Iris pigment epithelial cell (primary cell): ENCODE results near the gene TMCC1.
"Not testable (repeated sequence)": the region's sequence is repeated elsewhere in the genome, so short reads cannot be mapped to it uniquely, and the experiment has no call there.

Source experiments
- DNase-seq: peaks from one replicate; pipeline ENCODE4 v3.0.0-alpha.2; 2011; ENCODE audit warnings: low read depth

The TMCC1 gene

GRCh38 chr3:129835198-129835597 lies 58.3 kb downstream of the TMCC1 start:
- no peak for DNase-seq

DNA sequence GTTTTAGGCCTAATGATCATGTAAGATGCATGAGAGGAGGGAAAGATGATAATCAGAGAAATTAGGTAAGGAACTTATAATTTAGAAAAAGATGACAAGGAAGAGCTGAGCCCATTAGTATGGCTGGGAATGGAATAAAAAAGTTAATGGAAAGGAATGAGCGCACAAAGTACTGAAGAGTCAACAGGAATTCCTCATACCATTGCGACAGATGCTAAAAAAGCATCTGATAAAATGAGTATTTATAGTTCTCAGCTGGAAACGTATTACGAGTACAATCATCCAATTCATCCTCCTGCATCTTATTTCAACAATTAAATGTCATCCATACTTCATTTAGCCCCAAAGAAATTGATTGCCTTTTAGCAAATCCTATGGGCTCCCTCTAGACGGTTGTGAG lies 58.9 kb downstream of the TMCC1 start:
- DNase-seq, result no peak

GRCh38 chr3:129831942-129832341 lies 61.6 kb downstream of the TMCC1 start:
- DNase-seq, result not testable (repeated sequence)

DNA sequence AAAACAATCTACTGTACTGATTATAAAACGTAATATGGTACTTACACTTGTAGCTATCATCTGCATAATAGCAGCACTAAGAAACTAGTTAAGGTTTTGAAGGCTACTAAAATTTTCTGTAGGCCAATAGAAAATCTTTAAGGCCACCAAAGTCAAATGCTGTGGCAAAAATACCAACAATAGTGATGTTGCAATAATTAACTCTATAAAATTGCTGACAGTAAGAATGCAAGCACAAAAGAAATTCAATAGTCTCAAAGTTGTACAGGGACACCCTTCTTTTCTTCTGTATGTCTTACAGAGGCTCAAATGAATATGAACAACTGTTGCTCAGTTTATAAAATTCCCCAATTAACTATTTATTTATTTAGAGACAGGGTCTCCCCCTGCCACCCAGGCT lies 62.0 kb downstream of the TMCC1 start:
- no peak for DNase-seq

DNA sequence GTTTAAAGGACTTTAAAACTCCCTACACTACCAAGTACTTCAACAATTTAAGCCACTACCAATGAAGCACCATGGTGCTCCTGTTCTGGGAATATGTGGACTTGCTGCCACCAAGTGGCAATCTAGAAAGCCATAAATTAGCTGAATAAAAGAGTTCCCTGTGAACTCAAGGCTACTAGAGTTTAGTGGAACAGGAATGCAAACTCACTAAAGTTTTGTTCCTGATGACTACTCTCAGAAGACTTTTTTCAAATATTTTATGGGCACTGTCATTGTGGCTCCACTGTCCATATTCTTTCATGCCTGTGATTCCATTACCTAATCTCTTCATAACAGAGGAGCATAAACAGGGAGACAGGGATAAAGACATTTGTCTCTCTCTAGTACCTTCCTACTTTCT lies 63.9 kb downstream of the TMCC1 start:
- peak; percentile 93 for DNase-seq

DNA sequence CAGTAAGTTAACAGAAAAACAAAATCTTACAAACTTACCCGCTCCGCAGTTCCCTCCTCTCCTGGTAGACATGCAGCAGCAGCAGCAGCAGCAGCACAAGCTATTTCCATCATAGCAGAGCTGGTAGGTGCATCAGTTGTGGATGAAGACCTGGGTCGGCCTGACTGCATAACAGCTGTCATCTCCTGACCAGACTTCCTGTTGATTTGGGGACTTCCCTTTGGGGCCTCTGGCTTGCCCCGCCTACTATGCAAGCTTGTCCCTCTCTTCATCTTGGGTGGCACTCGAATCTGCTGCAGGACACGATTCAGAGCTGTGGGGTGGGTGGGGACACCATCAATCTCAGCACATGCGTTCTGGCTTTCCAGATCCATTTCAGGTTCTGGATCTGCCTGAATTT lies 65.7 kb downstream of the TMCC1 start:
- no peak for DNase-seq

DNA sequence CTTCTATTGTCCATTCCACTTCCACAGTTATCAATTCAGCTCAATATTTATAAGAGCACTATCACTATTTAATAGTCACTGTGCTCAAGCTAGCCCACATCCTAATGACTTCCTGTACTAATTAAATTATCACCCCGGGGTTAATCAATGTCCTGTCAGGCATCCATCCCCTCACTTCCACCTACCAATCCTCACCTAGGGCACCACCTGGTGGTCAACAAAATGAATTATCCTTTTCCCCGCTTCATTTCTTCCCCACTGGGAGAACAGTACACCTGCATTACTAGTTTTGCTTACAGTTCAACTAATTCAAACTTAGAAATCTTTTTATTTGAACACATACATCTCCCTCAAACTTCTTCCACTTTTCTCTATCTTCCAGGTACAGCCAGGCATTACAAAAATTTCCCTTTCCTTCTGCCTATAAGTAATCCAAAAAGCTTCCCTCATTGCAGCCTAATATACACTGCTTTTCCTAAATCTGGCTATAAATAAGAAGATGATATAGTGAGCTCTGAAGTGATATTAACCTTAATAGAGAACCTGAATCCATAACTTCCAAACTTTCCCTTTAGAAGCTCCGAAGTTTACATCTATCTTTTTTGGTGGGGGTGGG lies 68.5 kb downstream of the TMCC1 start:
- peak; percentile 46 for DNase-seq

GRCh38 chr3:129822679-129823078 lies 70.8 kb downstream of the TMCC1 start:
- peak; percentile 72 for DNase-seq

DNA sequence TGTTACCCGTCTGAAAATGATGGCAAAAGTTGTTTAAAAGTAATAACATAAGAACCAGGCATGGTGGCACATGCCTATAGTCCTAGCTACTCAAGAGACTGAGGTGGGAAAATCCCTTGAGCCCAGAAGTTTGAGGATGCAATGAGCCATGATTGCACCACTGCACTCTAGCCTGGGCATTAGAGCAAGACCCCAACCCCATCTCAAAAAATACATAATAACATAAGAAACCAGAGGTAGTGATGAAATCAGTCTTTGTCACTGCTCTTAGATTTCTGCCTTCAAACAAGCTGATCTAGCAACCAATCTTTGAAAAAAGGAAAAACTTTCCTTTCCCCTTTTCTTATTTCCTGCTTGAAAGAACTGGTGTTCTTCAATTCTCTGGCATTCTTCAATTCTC lies 71.3 kb downstream of the TMCC1 start:
- DNase-seq, result no peak

DNA sequence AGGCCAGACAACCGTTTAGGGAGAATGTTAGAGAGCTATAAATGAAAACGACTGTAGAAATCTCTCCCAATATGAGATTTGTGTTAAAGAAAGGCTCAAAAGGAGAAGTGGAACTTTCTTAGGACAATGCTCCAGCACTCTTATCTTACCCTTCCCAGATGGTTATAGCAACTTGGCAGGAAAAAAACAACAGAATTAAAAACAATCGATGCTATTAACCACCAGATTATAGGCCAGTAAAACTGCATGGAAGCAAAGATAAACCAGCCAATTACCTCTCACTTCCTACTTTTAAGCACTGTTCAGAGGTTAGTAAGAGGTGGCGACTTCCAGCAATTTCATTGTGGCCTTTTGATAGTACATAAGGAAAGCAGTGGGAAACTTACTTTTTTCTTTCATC lies 72.9 kb downstream of the TMCC1 start:
- DNase-seq, result no peak

- DNase-seq, result no peak
Observed at GRCh38 chr3:129812589-129812988, 80.9 kb downstream of the TMCC1 start.

GRCh38 chr3:129809297-129809696 lies 84.2 kb downstream of the TMCC1 start:
- no peak for DNase-seq

DNA sequence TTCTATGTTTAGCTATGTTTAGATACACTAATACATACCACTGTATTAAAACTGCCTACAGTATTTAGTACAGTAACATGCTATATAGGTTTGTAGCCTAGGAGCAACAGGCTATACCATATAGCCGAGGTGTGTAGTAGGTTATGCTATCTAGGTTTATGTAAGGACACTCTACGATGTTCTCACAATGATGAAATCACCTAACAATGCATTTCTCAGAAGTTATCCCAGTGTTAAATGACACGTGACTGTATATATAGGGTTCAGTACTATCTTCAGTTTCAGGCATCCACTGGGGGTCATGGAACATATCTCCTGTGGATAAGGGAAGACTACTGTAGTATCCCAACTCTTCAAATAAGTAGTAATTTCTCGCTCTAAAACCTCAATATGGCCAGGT lies 97.4 kb downstream of the TMCC1 start:
- no peak for DNase-seq

GRCh38 chr3:129795186-129796010 lies 98.1 kb downstream of the TMCC1 start:
- peak; percentile 21 for DNase-seq

DNA sequence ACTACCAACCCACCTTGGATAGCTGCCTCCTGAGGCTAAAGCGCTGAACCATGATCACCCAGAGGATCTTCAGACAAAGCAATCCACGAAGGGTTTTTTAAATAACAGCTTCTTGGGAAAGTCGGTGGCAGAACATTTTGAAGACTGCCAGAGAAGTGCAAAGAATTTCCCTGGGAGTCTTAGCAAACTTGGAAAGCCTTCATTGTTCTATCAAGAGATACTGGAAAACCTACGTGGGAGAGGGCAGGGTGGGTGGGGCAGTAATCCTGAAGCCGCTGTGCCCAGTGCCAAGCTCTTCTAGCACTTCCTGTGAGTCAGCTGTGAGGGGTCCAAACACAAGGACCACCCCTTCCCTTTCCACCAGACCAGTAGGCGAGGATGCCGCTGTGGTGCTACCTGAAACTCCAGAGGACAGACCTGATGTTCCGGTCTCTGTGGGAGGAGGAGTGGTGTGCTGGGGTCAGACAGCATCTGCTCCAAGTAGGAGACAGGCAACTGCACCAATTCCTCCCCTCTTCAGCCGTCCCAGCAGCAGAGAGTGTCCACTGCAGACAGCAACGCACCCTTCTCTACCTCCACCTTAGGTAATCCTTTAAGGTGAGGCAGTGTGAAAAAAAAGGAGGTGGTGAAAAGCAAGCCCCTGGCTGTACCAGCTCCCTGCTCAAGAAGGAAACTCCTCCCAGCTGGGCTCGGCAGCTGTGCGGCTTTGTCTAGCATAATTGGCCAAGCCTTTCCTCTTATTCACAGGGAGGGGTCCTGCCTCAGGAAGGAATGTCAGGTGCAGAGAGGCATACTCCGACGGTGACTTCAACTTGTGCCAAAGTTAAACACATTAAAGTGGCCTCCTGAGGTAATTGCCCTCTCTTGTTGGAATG lies 99.0 kb downstream of the TMCC1 start:
- DNase-seq, result peak; percentile 28

DNA sequence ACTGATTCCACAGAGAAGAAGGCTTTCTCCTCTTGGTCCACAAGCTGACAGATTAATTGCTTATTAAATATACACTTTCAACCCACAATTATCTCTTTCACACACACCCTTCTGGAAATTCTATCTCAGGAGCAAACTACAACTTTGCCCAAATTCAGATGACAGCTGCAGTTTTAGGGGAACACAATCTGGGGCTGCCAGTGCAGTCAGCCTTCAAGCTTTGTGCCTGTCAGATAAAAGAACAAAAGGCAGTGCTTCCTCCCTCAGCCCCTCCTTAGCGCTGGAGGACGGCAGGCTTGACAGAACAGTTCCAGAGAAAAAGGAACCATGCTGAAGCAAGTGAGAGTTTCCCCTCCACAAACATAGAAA lies 99.6 kb downstream of the TMCC1 start:
- DNase-seq, result no peak

DNA sequence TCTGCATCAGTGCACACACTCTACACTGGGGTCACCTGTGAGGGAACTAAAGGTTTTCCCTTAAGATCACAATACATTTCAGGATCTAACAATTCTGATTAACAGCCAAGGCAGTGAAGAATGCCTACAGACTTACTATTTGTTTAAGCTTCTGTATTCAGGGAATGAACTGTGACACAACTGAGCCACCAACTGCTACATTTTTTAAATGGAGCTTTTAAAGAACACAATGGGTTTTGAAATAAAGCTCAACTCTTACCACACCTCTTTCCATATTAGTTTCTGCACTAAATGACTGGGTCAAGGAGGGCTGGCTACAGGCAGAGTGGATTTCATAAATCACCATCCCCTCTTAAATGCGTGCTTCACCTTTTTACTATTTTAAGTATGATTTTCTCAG lies 100.2 kb downstream of the TMCC1 start:
- no peak for DNase-seq

- no peak for DNase-seq
Observed at GRCh38 chr3:129783470-129783869, 110.0 kb downstream of the TMCC1 start.

GRCh38 chr3:129778871-129779270 lies 114.6 kb downstream of the TMCC1 start:
- no peak for DNase-seq

GRCh38 chr3:129777806-129778205 lies 115.7 kb downstream of the TMCC1 start:
- peak; percentile 9 for DNase-seq

GRCh38 chr3:129775870-129776269 lies 117.6 kb downstream of the TMCC1 start:
- DNase-seq, result no peak

DNA sequence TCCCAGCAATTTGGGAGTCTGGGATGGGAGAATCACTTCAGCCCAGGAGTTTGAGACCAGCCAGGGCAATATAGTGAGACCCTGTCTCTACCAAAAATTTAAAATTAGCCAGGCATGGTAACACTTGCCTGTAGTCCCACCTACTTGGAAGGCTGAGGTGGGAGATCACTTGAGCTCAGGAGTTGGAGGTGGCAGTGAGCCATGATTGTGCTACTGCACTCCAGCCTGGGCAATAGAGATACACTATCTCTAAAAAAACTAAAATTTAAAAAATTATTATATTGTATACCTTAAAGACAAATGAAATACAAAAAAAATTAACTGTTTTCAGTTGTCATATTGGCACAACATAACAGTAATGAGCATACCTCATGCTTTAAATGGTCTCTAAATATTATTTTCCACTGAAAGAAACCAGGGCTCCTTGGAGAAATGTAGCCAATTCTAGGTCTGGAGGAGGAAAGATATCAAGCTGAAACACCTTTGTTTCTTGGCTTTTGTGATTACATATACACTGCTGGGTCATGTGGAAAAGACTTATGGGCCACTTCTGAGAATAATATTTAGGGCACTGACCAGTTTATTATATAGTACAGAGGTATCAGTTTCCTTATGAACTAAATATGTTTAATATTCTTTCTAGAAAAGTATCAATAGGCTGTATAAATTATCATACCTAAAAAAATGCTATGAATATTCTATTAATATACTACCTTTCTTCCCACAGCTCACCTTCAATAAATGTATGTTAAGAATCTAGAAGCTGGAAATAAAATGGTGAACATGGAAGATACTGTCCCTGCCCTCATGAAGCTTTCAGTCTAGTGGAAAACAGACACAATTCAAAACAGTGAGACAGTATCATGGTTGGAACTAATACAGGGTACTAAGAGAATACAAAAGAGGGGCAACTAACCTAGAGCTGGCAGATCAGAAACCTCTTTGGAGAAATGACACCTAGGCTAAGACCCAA lies 119.5 kb downstream of the TMCC1 start:
- DNase-seq, result no peak
